PFSK-1 (cell line): ENCODE results near the gene FGF14.

Experiments used
- FOXP2 ChIP-seq: optimal IDR thresholded peaks from 2 replicates; pipeline ENCODE3; 2011; ENCODE audit warnings: borderline replicate concordance, control low read depth, inconsistent platforms; ENCODE audit not compliant: insufficient read depth; ENCODE audit errors: extremely low read length, extremely low read depth
- POLR2AphosphoS5 ChIP-seq: IDR thresholded peaks from 2 replicates; pipeline ENCODE4 v1.6.1; 2012; ENCODE audit warnings: low read depth, mild to moderate bottlenecking, control low read depth, low read length, moderate library complexity
- REST ChIP-seq, 2 experiments: IDR thresholded peaks; 2 replicates each; pipeline versions ENCODE4 v1.6.1 to v1.8.0; 2011 to 2012; ENCODE audit warnings: low read depth in 2 of 2, low read length in 2 of 2, control low read depth in 1 of 2, inconsistent platforms in 1 of 2, mild to moderate bottlenecking in 1 of 2, moderate library complexity in 1 of 2; ENCODE audit not compliant: insufficient read depth in 1 of 2
- SIN3A ChIP-seq: IDR thresholded peaks from 2 replicates; pipeline ENCODE4 v1.6.1; 2012; ENCODE audit warnings: mild to moderate bottlenecking, low read length, moderate library complexity, borderline replicate concordance; ENCODE audit not compliant: insufficient read depth
- TAF1 ChIP-seq: IDR thresholded peaks from 2 replicates; pipeline ENCODE4 v1.6.1; 2012; ENCODE audit warnings: low read length, control low read depth, borderline replicate concordance; ENCODE audit not compliant: insufficient read depth

Gene FGF14

GRCh38 chr13:102236830-102237229, 165.0 kb downstream of the FGF14 start:
- no peak for TF ChIP-seq FOXP2
- TF ChIP-seq TAF1 = no peak
- no peak for TF ChIP-seq SIN3A
- TF ChIP-seq POLR2AphosphoS5 = no peak
- TF ChIP-seq REST (IDR thresholded peaks at IDR 0.05; ENCODE audit: insufficient read depth in 1 of 2, low read depth in 2 of 2, low read length in 2 of 2) = no peak

DNA sequence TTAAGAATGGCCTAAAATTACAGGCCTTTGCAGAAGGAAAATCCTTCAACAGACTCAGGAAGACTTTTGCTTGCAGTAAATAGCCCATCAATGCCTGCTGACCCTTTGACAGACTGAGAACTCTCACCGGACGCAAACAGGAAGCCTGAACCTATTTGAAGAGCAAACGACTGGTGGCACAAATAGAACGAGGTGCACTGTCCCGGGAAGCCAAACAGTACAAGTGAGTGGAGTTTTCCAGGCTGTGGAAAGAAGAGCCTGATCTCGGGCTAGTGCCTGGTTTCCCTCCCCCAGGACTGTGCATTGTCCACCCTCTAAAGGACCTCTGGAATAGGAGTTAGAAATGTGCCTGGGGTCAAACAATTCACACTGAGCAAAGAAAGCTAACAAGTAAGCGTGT, 165.5 kb downstream of the FGF14 start:
- no peak for TF ChIP-seq REST (IDR thresholded peaks at IDR 0.05; ENCODE audit: insufficient read depth in 1 of 2, low read depth in 2 of 2, low read length in 2 of 2)
- TF ChIP-seq POLR2AphosphoS5 = no peak
- no peak for TF ChIP-seq TAF1
- TF ChIP-seq FOXP2 = no peak
- TF ChIP-seq SIN3A = no peak

GRCh38 chr13:102235689-102236088, 166.2 kb downstream of the FGF14 start:
- TF ChIP-seq REST (IDR thresholded peaks at IDR 0.05; ENCODE audit: insufficient read depth in 1 of 2, low read depth in 2 of 2, low read length in 2 of 2) (no peak), SIN3A (no peak), FOXP2 (no peak), TAF1 (no peak), POLR2AphosphoS5 (no peak)

GRCh38 chr13:102234618-102235017, 167.2 kb downstream of the FGF14 start:
- TF ChIP-seq POLR2AphosphoS5 = no peak

GRCh38 chr13:102233566-102234208, 168.2 kb downstream of the FGF14 start:
- TF ChIP-seq FOXP2 (no peak), REST (IDR thresholded peaks at IDR 0.05; ENCODE audit: insufficient read depth in 1 of 2, low read depth in 2 of 2, low read length in 2 of 2) (no peak), TAF1 (no peak)
